Suprapubic skin (tissue), 4 donors: ENCODE results near the gene SCYL3.

ENCODE experiments used
- EP300 ChIP-seq: sonication (generic); formaldehyde crosslinking; IDR thresholded peaks from one replicate; pipeline ENCODE4 v1.6.1; 2017; ENCODE audit warnings: antibody characterized with exemption
- POLR2A ChIP-seq, 2 donors: fragments of 450-650 bp; IDR thresholded peaks; one replicate each; pipeline ENCODE4 v1.6.1; 2017; ENCODE audit warnings: antibody characterized with exemption in 2 of 2, mild to moderate bottlenecking in 2 of 2, moderate library complexity in 2 of 2
- POLR2AphosphoS5 ChIP-seq, 3 donors: sonication (generic); formaldehyde crosslinking; IDR thresholded peaks; one replicate each; pipeline ENCODE4 v1.6.1; 2017; ENCODE audit warnings: antibody characterized with exemption in 3 of 3
- TF ChIP-seq, protein P1 (sequence below), 2 donors: fragments of 200-600 bp in 1 of 2; fragments of 450-650 bp in 1 of 2; sonication (generic) in 1 of 2; IDR thresholded peaks; one replicate each; pipeline ENCODE4 v1.5.1; 2016 to 2019; ENCODE audit warnings: antibody characterized with exemption in 2 of 2, mild to moderate bottlenecking in 1 of 2, moderate library complexity in 1 of 2

DNA sequence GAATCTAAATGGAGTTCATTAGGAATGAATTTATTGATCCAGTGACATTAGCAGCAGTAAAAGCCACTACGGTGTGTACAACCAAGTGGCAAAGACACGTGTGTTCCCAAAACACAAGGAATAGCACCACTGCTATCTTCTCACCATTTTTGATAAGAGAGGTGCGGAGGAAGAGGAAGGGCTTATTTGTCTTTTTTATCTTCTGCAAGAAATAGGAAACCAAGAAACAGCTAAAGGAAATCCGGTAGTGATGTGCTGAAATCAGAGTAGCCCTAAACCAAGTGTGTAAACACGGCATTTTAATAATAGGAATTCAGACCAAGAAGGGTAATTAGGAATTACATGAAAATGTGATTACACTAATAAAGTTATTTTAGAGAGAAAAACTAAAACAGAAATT lies 9.1 kb upstream of the SCYL3 start:
- TF ChIP-seq, protein P1, sequence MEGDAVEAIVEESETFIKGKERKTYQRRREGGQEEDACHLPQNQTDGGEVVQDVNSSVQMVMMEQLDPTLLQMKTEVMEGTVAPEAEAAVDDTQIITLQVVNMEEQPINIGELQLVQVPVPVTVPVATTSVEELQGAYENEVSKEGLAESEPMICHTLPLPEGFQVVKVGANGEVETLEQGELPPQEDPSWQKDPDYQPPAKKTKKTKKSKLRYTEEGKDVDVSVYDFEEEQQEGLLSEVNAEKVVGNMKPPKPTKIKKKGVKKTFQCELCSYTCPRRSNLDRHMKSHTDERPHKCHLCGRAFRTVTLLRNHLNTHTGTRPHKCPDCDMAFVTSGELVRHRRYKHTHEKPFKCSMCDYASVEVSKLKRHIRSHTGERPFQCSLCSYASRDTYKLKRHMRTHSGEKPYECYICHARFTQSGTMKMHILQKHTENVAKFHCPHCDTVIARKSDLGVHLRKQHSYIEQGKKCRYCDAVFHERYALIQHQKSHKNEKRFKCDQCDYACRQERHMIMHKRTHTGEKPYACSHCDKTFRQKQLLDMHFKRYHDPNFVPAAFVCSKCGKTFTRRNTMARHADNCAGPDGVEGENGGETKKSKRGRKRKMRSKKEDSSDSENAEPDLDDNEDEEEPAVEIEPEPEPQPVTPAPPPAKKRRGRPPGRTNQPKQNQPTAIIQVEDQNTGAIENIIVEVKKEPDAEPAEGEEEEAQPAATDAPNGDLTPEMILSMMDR (IDR thresholded peaks at IDR 0.05), result no peak
- no peak for TF ChIP-seq POLR2A (IDR thresholded peaks at IDR 0.05)
- no peak for TF ChIP-seq EP300
- no peak for TF ChIP-seq POLR2AphosphoS5 (IDR thresholded peaks at IDR 0.05)
